Breast epithelium (tissue), 4 donors: Measurements from ENCODE around the gene PALM2AKAP2. TPM values are rescaled to one million over a fixed set of nuclear protein-coding genes. Genes with fewer than 3 reads are reported as not detected.
"Not testable (repeated sequence)": the region's sequence is repeated elsewhere in the genome, so short reads cannot be mapped to it uniquely, and the experiment has no call there.

Source experiments
- DNase-seq, 2 donors: peaks; one replicate each; pipeline ENCODE4 v3.0.0-alpha.2; 2019; ENCODE audit warnings: low spot score in 2 of 2
- H3K27ac ChIP-seq, 2 donors: fragments of 200-600 bp; sonication (generic) in 1 of 2; one replicate each; pipeline ENCODE4 v1.5.1; 2016 to 2019; ENCODE audit warnings: mild to moderate bottlenecking in 1 of 2
- H3K27me3 ChIP-seq, 2 donors: fragments of 200-600 bp; sonication (generic) in 1 of 2; one replicate each; pipeline versions ENCODE4 v1.5.1 to v1.6.0; 2017 to 2019; ENCODE audit warnings: control low read depth in 1 of 2, mild to moderate bottlenecking in 1 of 2
- H3K36me3 ChIP-seq: fragments of 200-600 bp; one replicate; pipeline ENCODE4 v1.5.1; 2019
- H3K4me1 ChIP-seq, 2 donors: fragments of 200-600 bp; sonication (generic); one replicate each; pipeline ENCODE4 v1.5.1; 2016 to 2019; ENCODE audit warnings: control low read depth in 1 of 2
- H3K4me3 ChIP-seq, 3 donors: fragments of 200-600 bp; sonication (generic); 1 replicate in 2 of 3; 2 replicates in 1 of 3; pipeline ENCODE4 v1.5.1; 2016 to 2019; ENCODE audit warnings: mild to moderate bottlenecking in 3 of 3, moderate library complexity in 2 of 3
- H3K9me3 ChIP-seq, 2 donors: fragments of 200-600 bp; sonication (generic) in 1 of 2; one replicate each; pipeline ENCODE4 v1.5.1; 2016 to 2019; ENCODE audit warnings: control low read depth in 1 of 2
- POLR2A ChIP-seq: fragments of 450-650 bp; IDR thresholded peaks from one replicate; pipeline ENCODE4 v1.6.1; 2016; ENCODE audit warnings: antibody characterized with exemption, mild to moderate bottlenecking, moderate library complexity
- POLR2AphosphoS5 ChIP-seq, 3 donors: sonication (generic); formaldehyde crosslinking; IDR thresholded peaks; one replicate each; pipeline ENCODE4 v1.6.1; 2017; ENCODE audit warnings: antibody characterized with exemption in 3 of 3
- intact Hi-C: fragments of 100-400 bp; cut with DNase I; formaldehyde crosslinking; loops from one replicate; pipeline ENCODE4 v1.15.1; 2023; ENCODE audit warnings: low total_unique reads
- total RNA-seq, 3 donors: library from RNA; depleted of rRNA; stranded (reverse); fragments of >200 nt; gene quantifications; one replicate each; pipeline ENCODE4 v1.1.0, GENCODE V29; 2016
- TF ChIP-seq, protein P1 (sequence below), 3 donors: fragments of 450-650 bp; IDR thresholded peaks; one replicate each; pipeline ENCODE4 v1.5.1; 2016 to 2017; ENCODE audit warnings: antibody characterized with exemption in 3 of 3, mild to moderate bottlenecking in 3 of 3, moderate library complexity in 3 of 3

Gene PALM2AKAP2
- total RNA-seq, 3 donors from 2014 or later, result 6.4 to 41.4 (median 8.8) TPM

DNA sequence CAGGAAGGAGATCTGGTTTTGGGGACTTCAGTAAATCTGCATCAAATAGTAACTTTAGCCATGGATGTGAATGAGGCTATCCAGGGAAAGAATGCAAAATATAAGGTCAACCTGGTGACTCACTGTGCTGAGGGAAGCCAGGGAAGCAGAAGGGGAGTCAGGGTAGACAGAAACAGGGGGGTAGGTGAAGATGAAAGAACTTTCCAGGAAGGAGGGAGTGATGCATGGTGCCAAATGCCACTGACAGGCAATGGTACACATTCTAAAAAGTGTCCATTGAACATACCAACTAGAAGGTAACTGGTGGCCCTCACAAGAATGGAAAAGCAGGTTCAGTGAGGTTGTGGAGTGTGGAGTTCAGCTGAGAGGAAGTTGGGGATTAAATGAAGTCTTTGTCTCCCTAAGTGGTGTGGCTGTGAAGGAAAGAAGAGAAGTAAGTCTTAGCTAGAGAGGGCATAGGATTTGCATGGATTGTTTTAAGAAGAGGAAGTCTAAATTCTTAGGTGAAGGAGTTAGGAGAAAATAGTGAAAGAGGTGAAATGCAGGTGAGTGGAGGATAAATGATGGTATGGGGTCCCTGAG is 35.5 kb downstream of the PALM2AKAP2 start:
- intact Hi-C loops, result no loop called here
- Histone ChIP-seq H3K27ac (peak overlapping the region; percentile 21 to 73), H3K36me3 (no peaks in the 10 kb centered on the region), H3K27me3 (no peaks in the 10 kb centered on the region), H3K9me3 (no peaks in the 10 kb centered on the region), H3K4me3 (no peak overlapping the region), H3K4me1 (no peaks in the 10 kb centered on the region)
- DNase-seq, result no peak
- TF ChIP-seq POLR2A, result no peak
- no peak for TF ChIP-seq POLR2AphosphoS5 (IDR thresholded peaks at IDR 0.05)
- TF ChIP-seq, protein P1, sequence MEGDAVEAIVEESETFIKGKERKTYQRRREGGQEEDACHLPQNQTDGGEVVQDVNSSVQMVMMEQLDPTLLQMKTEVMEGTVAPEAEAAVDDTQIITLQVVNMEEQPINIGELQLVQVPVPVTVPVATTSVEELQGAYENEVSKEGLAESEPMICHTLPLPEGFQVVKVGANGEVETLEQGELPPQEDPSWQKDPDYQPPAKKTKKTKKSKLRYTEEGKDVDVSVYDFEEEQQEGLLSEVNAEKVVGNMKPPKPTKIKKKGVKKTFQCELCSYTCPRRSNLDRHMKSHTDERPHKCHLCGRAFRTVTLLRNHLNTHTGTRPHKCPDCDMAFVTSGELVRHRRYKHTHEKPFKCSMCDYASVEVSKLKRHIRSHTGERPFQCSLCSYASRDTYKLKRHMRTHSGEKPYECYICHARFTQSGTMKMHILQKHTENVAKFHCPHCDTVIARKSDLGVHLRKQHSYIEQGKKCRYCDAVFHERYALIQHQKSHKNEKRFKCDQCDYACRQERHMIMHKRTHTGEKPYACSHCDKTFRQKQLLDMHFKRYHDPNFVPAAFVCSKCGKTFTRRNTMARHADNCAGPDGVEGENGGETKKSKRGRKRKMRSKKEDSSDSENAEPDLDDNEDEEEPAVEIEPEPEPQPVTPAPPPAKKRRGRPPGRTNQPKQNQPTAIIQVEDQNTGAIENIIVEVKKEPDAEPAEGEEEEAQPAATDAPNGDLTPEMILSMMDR (IDR thresholded peaks at IDR 0.05), result no peak

DNA sequence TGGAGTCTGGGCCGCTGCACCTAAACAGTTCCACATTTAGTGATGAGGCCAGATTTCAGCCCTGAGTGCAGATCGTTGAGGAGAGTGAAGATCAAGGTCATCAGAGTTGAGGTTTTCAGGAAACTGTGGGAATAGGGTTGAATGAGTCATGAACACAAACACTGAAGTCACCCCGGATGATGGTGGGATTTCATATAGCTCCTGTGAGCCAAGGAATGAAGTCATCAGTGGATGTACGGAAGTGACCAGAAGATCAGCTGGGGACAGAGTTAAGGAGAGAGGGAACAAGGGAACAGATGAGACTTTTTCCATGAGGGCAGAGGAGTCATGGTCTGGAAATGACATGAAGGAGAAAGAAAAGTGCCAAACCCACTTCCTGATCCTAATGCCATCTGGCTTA is 36.5 kb downstream of the PALM2AKAP2 start:
- intact Hi-C loops, result no loop called here
- DNase-seq, result peak in 1 of 2 donors; percentile 46
- Histone ChIP-seq H3K27me3 (no peaks in the 10 kb centered on the region), H3K36me3 (no peaks in the 10 kb centered on the region), H3K4me3 (no peak overlapping the region), H3K27ac (peak overlapping the region; percentile 21 to 73), H3K4me1 (no peaks in the 10 kb centered on the region), H3K9me3 (no peaks in the 10 kb centered on the region)
- TF ChIP-seq POLR2AphosphoS5 (IDR thresholded peaks at IDR 0.05) (peak in 2 of 3 donors; percentile 56 to 61), POLR2A (no peak)

DNA sequence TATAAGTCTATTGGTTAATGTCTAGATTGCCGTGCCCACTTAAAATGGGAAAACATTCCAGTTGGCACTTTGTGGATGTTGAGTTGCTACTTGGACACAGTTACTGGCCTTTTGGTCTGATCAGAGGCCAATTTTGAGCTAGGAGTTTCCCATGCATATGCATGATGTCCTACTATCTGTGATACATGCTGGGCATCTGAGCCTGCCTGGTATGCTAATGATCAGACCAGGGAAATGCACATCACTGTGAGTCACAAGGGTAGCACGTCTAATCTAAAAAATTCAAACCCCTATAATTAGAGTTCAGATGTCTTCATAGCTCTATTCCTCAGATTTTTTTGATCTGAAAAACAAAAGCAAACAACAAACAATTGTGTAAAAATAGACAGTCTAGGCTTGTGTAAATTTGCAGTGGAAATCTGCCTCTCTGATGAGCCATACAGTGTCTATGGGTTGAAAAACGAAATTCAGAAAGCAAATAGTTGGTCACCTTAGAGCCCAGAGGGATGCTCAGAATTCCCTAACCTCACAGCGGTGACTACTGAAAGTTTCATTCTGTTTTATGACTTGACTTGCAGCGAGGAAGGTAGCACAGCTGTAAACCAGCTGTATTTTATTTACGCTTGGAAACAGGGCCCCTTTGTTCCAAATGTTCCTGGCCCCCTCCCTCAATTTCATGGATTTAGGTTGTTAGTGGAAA is 37.3 kb downstream of the PALM2AKAP2 start:
- Histone ChIP-seq H3K4me3 (no peak overlapping the region), H3K4me1 (no peaks in the 10 kb centered on the region), H3K27ac (peak overlapping the region; percentile 21 to 73), H3K36me3 (no peaks in the 10 kb centered on the region), H3K27me3 (no peaks in the 10 kb centered on the region), H3K9me3 (no peaks in the 10 kb centered on the region)
- intact Hi-C loops, result no loop called here
- no peak for DNase-seq
- no peak for TF ChIP-seq POLR2A
- TF ChIP-seq, protein P1 (IDR thresholded peaks at IDR 0.05), result no peak
- no peak for TF ChIP-seq POLR2AphosphoS5 (IDR thresholded peaks at IDR 0.05)

DNA sequence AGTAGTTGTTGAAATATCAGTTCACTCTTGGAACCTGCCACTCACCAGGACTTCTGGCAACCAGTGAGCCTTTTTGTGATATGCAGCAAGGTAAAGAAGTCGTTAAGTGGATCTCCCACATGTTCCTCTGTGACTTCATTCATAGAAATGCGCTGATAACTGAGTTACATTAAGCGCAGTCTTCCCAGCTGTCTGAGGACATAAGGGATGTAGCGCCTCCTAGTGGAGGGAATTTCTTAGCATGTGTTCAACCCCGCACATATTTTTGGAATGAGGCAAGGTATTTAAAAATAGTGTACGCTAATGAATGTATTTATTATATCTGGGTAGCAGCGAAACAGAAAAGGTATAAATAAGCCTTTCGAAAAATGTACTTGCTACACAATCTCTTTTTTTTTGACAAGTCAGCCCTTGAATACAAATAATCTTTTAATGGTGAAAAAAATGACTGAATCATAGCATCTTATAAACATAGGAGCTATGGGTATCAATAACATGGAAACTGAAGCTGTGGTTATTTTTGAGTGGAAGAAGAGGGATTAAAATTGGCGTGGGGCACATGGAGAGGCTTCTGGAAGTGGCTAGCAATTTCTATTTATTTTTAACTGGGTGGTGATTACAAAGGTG is 38.0 kb downstream of the PALM2AKAP2 start:
- DNase-seq, result peak in 1 of 2 donors; percentile 84
- Histone ChIP-seq H3K27me3 (no peaks in the 10 kb centered on the region), H3K27ac (peak overlapping the region; percentile 21 to 73), H3K9me3 (no peaks in the 10 kb centered on the region), H3K36me3 (no peaks in the 10 kb centered on the region), H3K4me1 (no peaks in the 10 kb centered on the region), H3K4me3 (no peak overlapping the region)
- TF ChIP-seq POLR2AphosphoS5 (IDR thresholded peaks at IDR 0.05) (peak in 1 of 3 donors; percentile 67), POLR2A (no peak)
- TF ChIP-seq, protein P1 (IDR thresholded peaks at IDR 0.05), result peak; percentile 81 to 95 (median 92)
- intact Hi-C loops, result no loop called here

DNA sequence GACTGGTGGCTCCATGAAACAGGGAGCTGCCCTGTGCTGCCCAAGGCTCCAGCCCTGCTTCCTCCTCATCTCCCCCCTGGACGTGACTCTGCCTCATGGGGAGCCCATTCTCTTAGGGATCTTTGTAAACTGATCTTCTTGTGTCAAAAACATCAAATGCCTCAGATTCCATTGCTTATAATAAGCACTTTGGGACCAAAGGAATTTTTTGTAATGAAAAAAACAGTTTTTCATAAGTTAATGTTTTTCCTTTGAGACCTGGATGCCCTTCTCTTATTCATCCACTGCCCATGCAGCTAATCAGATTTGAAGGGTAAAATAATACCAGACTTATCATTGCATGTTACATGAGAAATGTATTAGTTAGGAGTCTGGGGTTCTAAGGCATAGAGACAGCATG is 41.7 kb downstream of the PALM2AKAP2 start:
- no peaks in the 10 kb centered on the region for H3K9me3 ChIP-seq
- no peak overlapping the region for H3K27ac ChIP-seq
- no peaks in the 10 kb centered on the region for H3K4me1 ChIP-seq
- TF ChIP-seq, protein P1 (IDR thresholded peaks at IDR 0.05), result no peak
- TF ChIP-seq POLR2AphosphoS5 (IDR thresholded peaks at IDR 0.05) (no peak), POLR2A (no peak)
- H3K4me3 ChIP-seq, result no peak overlapping the region
- DNase-seq, result no peak
- no peaks in the 10 kb centered on the region for H3K27me3 ChIP-seq
- H3K36me3 ChIP-seq, result no peaks in the 10 kb centered on the region
- intact Hi-C loops, result loop anchor here (10.0 kb wide), 1 partner anchor 247 kb away; no protein-coding TSS in a partner anchor

DNA sequence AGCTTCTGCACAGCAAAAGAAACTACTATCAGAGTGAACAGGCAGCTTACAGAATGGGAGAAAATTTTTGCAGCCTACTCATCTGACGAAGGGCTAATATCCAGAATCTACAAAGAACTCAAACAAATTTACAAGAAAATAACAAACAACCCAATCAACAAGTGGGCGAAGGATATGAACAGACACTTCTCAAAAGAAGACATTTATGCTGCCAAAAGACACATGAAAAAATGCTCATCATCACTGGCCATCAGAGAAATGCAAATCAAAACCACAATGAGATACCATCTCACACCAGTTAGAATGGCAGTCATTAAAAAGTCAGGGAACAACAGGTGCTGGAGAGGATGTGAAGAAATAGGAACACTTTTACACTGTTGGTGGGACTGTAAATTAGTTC is 45.4 kb downstream of the PALM2AKAP2 start:
- not testable (repeated sequence) for H3K27ac ChIP-seq, H3K4me1 ChIP-seq, H3K27me3 ChIP-seq, H3K4me3 ChIP-seq, H3K9me3 ChIP-seq, DNase-seq, H3K36me3 ChIP-seq
- intact Hi-C loops, result loop anchor here (10.0 kb wide), 1 partner anchor 251 kb away; no protein-coding TSS in a partner anchor
